HG03060 (cell line): ENCODE data around the gene HIVEP3.

Experiments
- ATAC-seq: cut with Tn5 transposase; IDR thresholded peaks from one replicate; pipeline ENCODE4 v1.9.1; 2021; ENCODE audit warnings: low read depth, moderate number of reproducible peaks; ENCODE audit not compliant: unreplicated experiment

Gene HIVEP3

GRCh38 chr1:41642922-41643821 lies 275.6 kb downstream of the HIVEP3 start:
- ATAC-seq: no peak

GRCh38 chr1:41641941-41642527 lies 276.7 kb downstream of the HIVEP3 start:
- ATAC-seq: no peak

GRCh38 chr1:41641475-41641814 lies 277.3 kb downstream of the HIVEP3 start:
- ATAC-seq: no peak

GRCh38 chr1:41640756-41641474 lies 277.8 kb downstream of the HIVEP3 start:
- ATAC-seq: no peak

GRCh38 chr1:41640141-41640751 lies 278.5 kb downstream of the HIVEP3 start:
- no peak for ATAC-seq

- no peak for ATAC-seq
Observed at GRCh38 chr1:41639332-41639936, 279.3 kb downstream of the HIVEP3 start.

- ATAC-seq: no peak
Observed at GRCh38 chr1:41638086-41639024, 280.4 kb downstream of the HIVEP3 start.

GRCh38 chr1:41637367-41637766 lies 281.4 kb downstream of the HIVEP3 start:
- ATAC-seq: no peak

- ATAC-seq: no peak
Observed at GRCh38 chr1:41633764-41634163, 285.0 kb downstream of the HIVEP3 start.

GRCh38 chr1:41632781-41633575 lies 285.7 kb downstream of the HIVEP3 start:
- no peak for ATAC-seq

- ATAC-seq: no peak
Observed at GRCh38 chr1:41631971-41632370, 286.8 kb downstream of the HIVEP3 start.

- ATAC-seq: no peak
Observed at GRCh38 chr1:41631154-41631553, 287.6 kb downstream of the HIVEP3 start.

- ATAC-seq: no peak
Observed at GRCh38 chr1:41629571-41629970, 289.2 kb downstream of the HIVEP3 start.

GRCh38 chr1:41629141-41629540 lies 289.6 kb downstream of the HIVEP3 start:
- no peak for ATAC-seq

- ATAC-seq: no peak
Observed at GRCh38 chr1:41627491-41628280, 291.0 kb downstream of the HIVEP3 start.

GRCh38 chr1:41626616-41627375 lies 291.9 kb downstream of the HIVEP3 start:
- ATAC-seq: no peak

- ATAC-seq: no peak
Observed at GRCh38 chr1:41626146-41626545, 292.6 kb downstream of the HIVEP3 start.
